Stomach smooth muscle (tissue), 2 donors: ENCODE measurements around the gene C11orf54.

Experiments
- H3K27ac ChIP-seq: one replicate; pipeline ENCODE4 v1.7.0; 2013; ENCODE audit warnings: mild to moderate bottlenecking, low read length, inconsistent platforms
- H3K27me3 ChIP-seq, 2 donors: one replicate each; pipeline ENCODE4 v1.7.0; 2013; ENCODE audit warnings: low read length in 2 of 2; ENCODE audit not compliant: insufficient read depth in 2 of 2, control insufficient read depth in 1 of 2
- H3K36me3 ChIP-seq, 2 donors: one replicate each; pipeline ENCODE4 v1.7.0; 2013; ENCODE audit warnings: low read length in 2 of 2; ENCODE audit not compliant: control insufficient read depth in 2 of 2, insufficient read depth in 2 of 2
- H3K4me1 ChIP-seq: one replicate; pipeline ENCODE4 v1.7.0; 2013; ENCODE audit warnings: low read length; ENCODE audit not compliant: control insufficient read depth, insufficient read depth
- H3K4me3 ChIP-seq, 2 donors: one replicate each; pipeline ENCODE4 v1.7.0; 2013; ENCODE audit warnings: low read length in 2 of 2
- H3K9ac ChIP-seq, 2 donors: one replicate each; pipeline ENCODE4 v1.7.0; 2013; ENCODE audit warnings: low read length in 2 of 2, mild to moderate bottlenecking in 1 of 2
- H3K9me3 ChIP-seq, 2 donors: one replicate each; pipeline ENCODE4 v1.7.0; 2013; ENCODE audit warnings: low read length in 2 of 2; ENCODE audit not compliant: control insufficient read depth in 2 of 2
- donor health status: healthy.
- donor health status: Pancreatic carcinoma.

C11orf54 gene

GRCh38 chr11:93718057-93718563 lies 23.4 kb upstream of the C11orf54 start:
- no peak overlapping the region for H3K27ac ChIP-seq
- no peak overlapping the region for H3K9ac ChIP-seq
- H3K4me1 ChIP-seq, result no peaks in the 10 kb centered on the region
- H3K36me3 ChIP-seq, result peaks cover 16 to 17% of the 10 kb centered on the region in 2 donors
- H3K4me3 ChIP-seq, result no peak overlapping the region
- no peaks in the 10 kb centered on the region for H3K27me3 ChIP-seq
- H3K9me3 ChIP-seq, result no peaks in the 10 kb centered on the region

GRCh38 chr11:93719310-93719709 lies 22.2 kb upstream of the C11orf54 start:
- no peak overlapping the region for H3K4me3 ChIP-seq
- peaks cover 12 to 20% of the 10 kb centered on the region in 2 donors for H3K36me3 ChIP-seq
- no peak overlapping the region for H3K27ac ChIP-seq
- H3K4me1 ChIP-seq, result no peaks in the 10 kb centered on the region
- H3K9ac ChIP-seq, result no peak overlapping the region
- H3K9me3 ChIP-seq, result no peaks in the 10 kb centered on the region
- no peaks in the 10 kb centered on the region for H3K27me3 ChIP-seq

GRCh38 chr11:93720522-93720921 lies 20.9 kb upstream of the C11orf54 start:
- Histone ChIP-seq H3K9me3 (no peaks in the 10 kb centered on the region), H3K27ac (no peak overlapping the region), H3K4me1 (no peaks in the 10 kb centered on the region), H3K4me3 (no peak overlapping the region), H3K36me3 (peaks cover 13 to 17% of the 10 kb centered on the region in 2 donors), H3K27me3 (no peaks in the 10 kb centered on the region), H3K9ac (no peak overlapping the region)

DNA sequence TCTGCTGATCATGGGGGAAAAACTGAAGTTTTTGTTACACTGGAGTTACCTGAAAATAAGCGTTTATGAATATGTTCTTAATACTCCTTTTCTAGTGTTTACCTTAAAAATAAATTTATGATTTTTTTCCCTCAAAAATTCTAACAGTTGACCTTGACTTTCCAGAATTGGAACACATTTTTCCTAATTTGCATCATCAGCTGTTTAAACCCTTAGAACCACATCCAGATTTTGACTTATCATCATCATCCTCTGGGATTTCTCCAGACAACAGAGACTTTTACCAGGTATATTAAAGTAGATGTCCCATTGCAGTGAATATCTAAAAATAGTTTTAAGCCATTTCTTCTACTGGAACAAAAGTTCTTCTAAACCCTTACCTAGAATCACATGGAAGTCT lies 17.4 kb upstream of the C11orf54 start:
- Histone ChIP-seq H3K4me3 (no peak overlapping the region), H3K27ac (no peak overlapping the region), H3K9ac (no peak overlapping the region), H3K27me3 (no peaks in the 10 kb centered on the region), H3K4me1 (no peaks in the 10 kb centered on the region), H3K9me3 (no peaks in the 10 kb centered on the region), H3K36me3 (peaks cover 19 to 39% of the 10 kb centered on the region in 2 donors)

- H3K4me3 ChIP-seq, result no peak overlapping the region
- no peaks in the 10 kb centered on the region for H3K9me3 ChIP-seq
- H3K36me3 ChIP-seq, result peaks cover 40 to 67% of the 10 kb centered on the region in 2 donors
- no peak overlapping the region for H3K9ac ChIP-seq
- no peaks in the 10 kb centered on the region for H3K4me1 ChIP-seq
- H3K27me3 ChIP-seq, result no peaks in the 10 kb centered on the region
- no peak overlapping the region for H3K27ac ChIP-seq
Measured at GRCh38 chr11:93727985-93728791, 13.3 kb upstream of the C11orf54 start.

- H3K36me3 ChIP-seq, result peaks cover 46 to 70% of the 10 kb centered on the region in 2 donors
- H3K4me3 ChIP-seq, result no peak overlapping the region
- H3K27ac ChIP-seq, result peak overlapping the region; percentile 1
Measured at GRCh38 chr11:93728792-93729128, 12.7 kb upstream of the C11orf54 start.

DNA sequence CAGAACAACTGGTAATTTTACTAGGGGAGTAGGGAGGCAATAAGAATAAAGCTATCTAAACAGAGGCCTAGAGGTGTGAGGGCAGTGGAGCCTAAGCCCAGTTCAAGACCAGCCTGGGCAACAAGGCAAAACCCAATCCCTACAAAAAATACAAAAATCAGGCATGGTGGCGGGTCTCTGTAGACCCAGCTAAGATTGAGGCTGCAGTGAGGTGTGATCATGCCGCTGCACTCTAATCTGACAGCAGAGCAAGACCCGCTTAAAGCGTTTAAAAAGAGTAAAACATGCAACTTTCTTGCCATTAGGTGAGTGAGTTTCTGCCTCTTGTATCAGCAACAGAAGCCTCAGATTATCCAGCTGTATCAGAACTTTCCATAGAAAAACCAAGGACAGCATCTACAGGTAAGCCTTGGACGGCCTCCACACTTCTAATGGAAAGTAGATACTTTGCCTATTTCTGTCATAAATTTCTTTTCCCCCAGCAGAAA lies 12.3 kb upstream of the C11orf54 start:
- H3K4me1 ChIP-seq, result no peaks in the 10 kb centered on the region
- peaks cover 46 to 72% of the 10 kb centered on the region in 2 donors for H3K36me3 ChIP-seq
- peak overlapping the region; percentile 1 for H3K27ac ChIP-seq
- no peaks in the 10 kb centered on the region for H3K9me3 ChIP-seq
- no peak overlapping the region for H3K9ac ChIP-seq
- H3K4me3 ChIP-seq, result no peak overlapping the region
- H3K27me3 ChIP-seq, result no peaks in the 10 kb centered on the region

More at GRCh38 chr11:93728792-93729128, 12.7 kb upstream of the C11orf54 start:
- no peak overlapping the region for H3K9ac ChIP-seq
- no peaks in the 10 kb centered on the region for H3K27me3 ChIP-seq
- no peaks in the 10 kb centered on the region for H3K4me1 ChIP-seq
- no peaks in the 10 kb centered on the region for H3K9me3 ChIP-seq

DNA sequence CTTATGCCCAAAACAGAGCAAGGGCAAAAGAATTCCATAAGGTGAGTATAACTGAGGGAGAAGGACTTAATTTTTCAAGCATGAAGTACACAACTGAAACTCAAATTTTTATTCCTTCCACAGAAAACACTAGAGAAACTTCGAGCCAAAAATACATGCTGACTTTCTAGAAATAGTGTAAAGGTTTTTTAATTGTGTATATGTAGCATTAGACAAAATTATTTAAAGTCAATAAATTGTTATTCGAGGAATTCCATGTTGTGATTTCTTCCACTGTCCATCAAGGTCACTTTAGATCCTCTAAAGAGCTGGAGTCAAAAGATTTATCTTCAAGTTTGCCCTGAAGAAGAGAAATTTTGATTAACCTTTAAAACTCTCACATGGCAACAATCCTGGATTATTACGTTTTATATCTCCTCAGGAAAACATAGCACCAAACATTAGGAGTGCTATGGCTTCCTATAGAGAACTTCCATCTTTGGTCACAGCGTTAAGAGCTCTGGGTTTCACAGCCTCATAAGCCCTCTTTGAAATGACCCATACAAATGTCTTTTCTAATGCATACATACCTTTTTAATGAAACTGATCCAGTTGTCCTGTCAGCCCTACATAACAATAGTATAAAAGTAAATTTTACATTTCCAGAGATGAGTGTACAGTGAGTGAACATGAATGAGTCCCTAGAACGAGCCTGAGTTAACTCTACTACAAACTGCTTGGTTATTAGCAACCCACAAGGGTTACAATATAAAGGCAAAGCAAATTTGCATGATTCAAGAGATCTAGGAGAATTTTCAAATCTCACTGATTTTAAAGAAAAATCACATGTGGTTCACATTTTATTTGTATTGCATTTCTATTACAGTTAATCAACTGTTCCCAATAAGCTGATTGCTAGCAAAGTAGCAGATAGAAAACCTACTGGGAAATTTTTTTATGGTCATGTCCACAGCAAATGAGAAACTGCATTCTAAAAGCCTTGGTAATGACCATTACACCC lies 11.1 kb upstream of the C11orf54 start:
- H3K27me3 ChIP-seq, result no peaks in the 10 kb centered on the region

GRCh38 chr11:93732237-93732892 lies 9.1 kb upstream of the C11orf54 start:
- H3K36me3 ChIP-seq, result peaks cover 51 to 85% of the 10 kb centered on the region in 2 donors
- H3K9me3 ChIP-seq, result no peaks in the 10 kb centered on the region
- no peaks in the 10 kb centered on the region for H3K27me3 ChIP-seq
- H3K4me3 ChIP-seq, result no peak overlapping the region
- no peak overlapping the region for H3K27ac ChIP-seq
- H3K4me1 ChIP-seq, result no peaks in the 10 kb centered on the region
- no peak overlapping the region for H3K9ac ChIP-seq

More for the DNA sequence above, 11.1 kb upstream of the C11orf54 start:
- peaks cover 57 to 80% of the 10 kb centered on the region in 2 donors for H3K36me3 ChIP-seq
- H3K9me3 ChIP-seq, result no peaks in the 10 kb centered on the region
- H3K27ac ChIP-seq, result no peak overlapping the region
- H3K9ac ChIP-seq, result no peak overlapping the region
- no peak overlapping the region for H3K4me3 ChIP-seq
- no peaks in the 10 kb centered on the region for H3K4me1 ChIP-seq

- H3K4me1 ChIP-seq, result peaks cover under 1% of the 10 kb centered on the region
- H3K9ac ChIP-seq, result no peak overlapping the region
- peaks cover 51 to 79% of the 10 kb centered on the region in 2 donors for H3K36me3 ChIP-seq
- no peak overlapping the region for H3K4me3 ChIP-seq
- no peaks in the 10 kb centered on the region for H3K9me3 ChIP-seq
- no peaks in the 10 kb centered on the region for H3K27me3 ChIP-seq
- no peak overlapping the region for H3K27ac ChIP-seq
Measured at GRCh38 chr11:93733474-93733873, 8.0 kb upstream of the C11orf54 start.
